ENCODE data around the gene SLIT3.

SLIT3 gene

DNA sequence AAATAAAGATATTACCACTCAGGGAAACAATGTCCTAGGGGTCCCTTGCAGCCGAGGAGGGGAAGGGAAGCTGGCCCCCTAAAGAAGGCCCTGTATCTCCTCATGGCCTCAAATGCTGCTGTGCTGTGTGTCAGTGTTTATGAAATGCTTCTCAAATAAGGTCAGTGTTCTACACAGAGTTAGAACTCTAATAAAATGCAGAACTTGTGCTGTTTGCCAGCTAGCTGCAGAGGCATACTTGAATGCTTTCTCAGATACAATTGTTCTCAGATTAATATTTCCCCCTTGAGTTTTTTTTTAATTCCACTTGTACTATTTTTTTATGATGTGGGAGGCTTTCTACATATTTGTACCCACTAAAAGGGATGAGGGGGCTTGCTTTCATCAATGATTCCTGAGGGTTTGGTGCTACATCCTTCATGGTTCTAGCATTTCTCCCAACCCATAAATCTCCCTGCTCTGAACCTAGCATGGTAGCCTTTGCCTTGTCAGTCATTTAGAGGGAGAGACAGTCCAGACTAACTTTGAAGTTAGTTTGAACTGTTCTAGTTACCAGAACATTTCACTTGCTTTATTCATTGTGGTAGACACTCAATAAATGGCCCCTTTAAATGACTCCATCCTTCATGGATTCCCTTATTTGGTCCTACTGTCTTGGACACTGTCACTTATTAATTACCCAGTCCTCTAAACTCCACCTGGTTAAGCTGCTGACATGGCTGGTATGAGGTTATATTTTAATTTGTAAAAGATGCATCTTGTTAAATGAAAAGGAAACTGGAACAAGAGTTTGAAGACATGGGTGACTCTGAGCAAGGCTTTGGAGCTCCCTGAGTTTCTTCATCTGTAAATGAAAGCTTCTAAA, 12.6 kb downstream of the SLIT3 start:
- TF ChIP-seq ZNF362 (tag by site-specific recombination; IDR thresholded peaks at IDR 0.05) (no peak), ZNF518A (tag by site-specific recombination; conservative IDR thresholded peaks at IDR 0.05; ENCODE audit: low read depth) (no peak), ZNF433 (tag by site-specific recombination; IDR thresholded peaks at IDR 0.05; ENCODE audit: low read depth) (no peak), MYNN (tag by site-specific recombination; IDR thresholded peaks at IDR 0.05; ENCODE audit: borderline replicate concordance) (no peak), BCL11A (tag by site-specific recombination; IDR thresholded peaks at IDR 0.05; ENCODE audit: low read depth) (no peak), ZNF311 (tag by site-specific recombination; IDR thresholded peaks at IDR 0.05; ENCODE audit: borderline replicate concordance) (no peak), YY1 (tag by site-specific recombination; IDR thresholded peaks at IDR 0.05) (no peak)
- TF ChIP-seq, protein P1, sequence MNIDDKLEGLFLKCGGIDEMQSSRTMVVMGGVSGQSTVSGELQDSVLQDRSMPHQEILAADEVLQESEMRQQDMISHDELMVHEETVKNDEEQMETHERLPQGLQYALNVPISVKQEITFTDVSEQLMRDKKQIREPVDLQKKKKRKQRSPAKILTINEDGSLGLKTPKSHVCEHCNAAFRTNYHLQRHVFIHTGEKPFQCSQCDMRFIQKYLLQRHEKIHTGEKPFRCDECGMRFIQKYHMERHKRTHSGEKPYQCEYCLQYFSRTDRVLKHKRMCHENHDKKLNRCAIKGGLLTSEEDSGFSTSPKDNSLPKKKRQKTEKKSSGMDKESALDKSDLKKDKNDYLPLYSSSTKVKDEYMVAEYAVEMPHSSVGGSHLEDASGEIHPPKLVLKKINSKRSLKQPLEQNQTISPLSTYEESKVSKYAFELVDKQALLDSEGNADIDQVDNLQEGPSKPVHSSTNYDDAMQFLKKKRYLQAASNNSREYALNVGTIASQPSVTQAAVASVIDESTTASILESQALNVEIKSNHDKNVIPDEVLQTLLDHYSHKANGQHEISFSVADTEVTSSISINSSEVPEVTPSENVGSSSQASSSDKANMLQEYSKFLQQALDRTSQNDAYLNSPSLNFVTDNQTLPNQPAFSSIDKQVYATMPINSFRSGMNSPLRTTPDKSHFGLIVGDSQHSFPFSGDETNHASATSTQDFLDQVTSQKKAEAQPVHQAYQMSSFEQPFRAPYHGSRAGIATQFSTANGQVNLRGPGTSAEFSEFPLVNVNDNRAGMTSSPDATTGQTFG (tag by site-specific recombination; IDR thresholded peaks at IDR 0.05; ENCODE audit: borderline replicate concordance): no peak
- Histone ChIP-seq H3K9me3 (ENCODE audit: control insufficient read depth, insufficient read depth, low read depth, low read length) (no peaks in the 10 kb centered on the region), H3K36me3 (ENCODE audit: control insufficient read depth in 2 of 2, insufficient read depth in 1 of 2, low read length in 2 of 2) (no peaks in the 10 kb centered on the region), H3K4me1 (ENCODE audit: control insufficient read depth, insufficient read depth, low read length) (no peaks in the 10 kb centered on the region), H3K27ac (ENCODE audit: extremely low read depth, low read depth, low read length) (no peak overlapping the region), H3K4me3 (ENCODE audit: low read depth, low read length) (no peak overlapping the region)
- POLR2A ChIA-PET: no interaction called here
- CTCF ChIA-PET: interaction anchor here (1.4 kb wide), 1 partner anchor 10 kb away, joined by 4 read pairs; no protein-coding TSS in a partner anchor

GRCh38 chr5:169287529-169287928, 13.4 kb downstream of the SLIT3 start:
- Histone ChIP-seq H3K36me3 (ENCODE audit: control insufficient read depth in 2 of 2, insufficient read depth in 1 of 2, low read length in 2 of 2) (no peaks in the 10 kb centered on the region), H3K27ac (ENCODE audit: extremely low read depth, low read depth, low read length) (no peak overlapping the region), H3K4me3 (ENCODE audit: low read depth, low read length) (no peak overlapping the region), H3K4me1 (ENCODE audit: control insufficient read depth, insufficient read depth, low read length) (no peaks in the 10 kb centered on the region), H3K9me3 (ENCODE audit: control insufficient read depth, insufficient read depth, low read depth, low read length) (no peaks in the 10 kb centered on the region)
- POLR2A ChIA-PET: no interaction called here
- CTCF ChIA-PET: interaction anchor here (0.7 to 3.0 kb wide), 3 partner anchors 15 to 171 kb away, joined by 3 to 11 read pairs (median 3); no protein-coding TSS in a partner anchor
- no peak for TF ChIP-seq ZNF555 (tag by site-specific recombination; conservative IDR thresholded peaks at IDR 0.05)
- no peak for TF ChIP-seq ZNF510 (tag by site-specific recombination; IDR thresholded peaks at IDR 0.05; ENCODE audit: insufficient replicate concordance)
- no peak for TF ChIP-seq ZNF354C (tag by site-specific recombination; IDR thresholded peaks at IDR 0.05; ENCODE audit: borderline replicate concordance, low read depth)
- TF ChIP-seq GLIS2 (tag by site-specific recombination; IDR thresholded peaks at IDR 0.05): no peak
- TF ChIP-seq HOXC10 (CRISPR knock-in tag; IDR thresholded peaks at IDR 0.05): no peak
- TF ChIP-seq ZNF341 (tag by site-specific recombination; IDR thresholded peaks at IDR 0.05; ENCODE audit: low read depth): no peak
- TF ChIP-seq ZNF133 (tag by site-specific recombination; IDR thresholded peaks at IDR 0.05): no peak
- no peak for TF ChIP-seq ZNF704 (tag by site-specific recombination; IDR thresholded peaks at IDR 0.05)
- TF ChIP-seq, protein P2, sequence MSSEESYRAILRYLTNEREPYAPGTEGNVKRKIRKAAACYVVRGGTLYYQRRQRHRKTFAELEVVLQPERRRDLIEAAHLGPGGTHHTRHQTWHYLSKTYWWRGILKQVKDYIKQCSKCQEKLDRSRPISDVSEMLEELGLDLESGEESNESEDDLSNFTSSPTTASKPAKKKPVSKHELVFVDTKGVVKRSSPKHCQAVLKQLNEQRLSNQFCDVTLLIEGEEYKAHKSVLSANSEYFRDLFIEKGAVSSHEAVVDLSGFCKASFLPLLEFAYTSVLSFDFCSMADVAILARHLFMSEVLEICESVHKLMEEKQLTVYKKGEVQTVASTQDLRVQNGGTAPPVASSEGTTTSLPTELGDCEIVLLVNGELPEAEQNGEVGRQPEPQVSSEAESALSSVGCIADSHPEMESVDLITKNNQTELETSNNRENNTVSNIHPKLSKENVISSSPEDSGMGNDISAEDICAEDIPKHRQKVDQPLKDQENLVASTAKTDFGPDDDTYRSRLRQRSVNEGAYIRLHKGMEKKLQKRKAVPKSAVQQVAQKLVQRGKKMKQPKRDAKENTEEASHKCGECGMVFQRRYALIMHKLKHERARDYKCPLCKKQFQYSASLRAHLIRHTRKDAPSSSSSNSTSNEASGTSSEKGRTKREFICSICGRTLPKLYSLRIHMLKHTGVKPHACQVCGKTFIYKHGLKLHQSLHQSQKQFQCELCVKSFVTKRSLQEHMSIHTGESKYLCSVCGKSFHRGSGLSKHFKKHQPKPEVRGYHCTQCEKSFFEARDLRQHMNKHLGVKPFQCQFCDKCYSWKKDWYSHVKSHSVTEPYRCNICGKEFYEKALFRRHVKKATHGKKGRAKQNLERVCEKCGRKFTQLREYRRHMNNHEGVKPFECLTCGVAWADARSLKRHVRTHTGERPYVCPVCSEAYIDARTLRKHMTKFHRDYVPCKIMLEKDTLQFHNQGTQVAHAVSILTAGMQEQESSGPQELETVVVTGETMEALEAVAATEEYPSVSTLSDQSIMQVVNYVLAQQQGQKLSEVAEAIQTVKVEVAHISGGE (tag by site-specific recombination; conservative IDR thresholded peaks at IDR 0.05; ENCODE audit: low read depth): no peak
- TF ChIP-seq, protein P3, sequence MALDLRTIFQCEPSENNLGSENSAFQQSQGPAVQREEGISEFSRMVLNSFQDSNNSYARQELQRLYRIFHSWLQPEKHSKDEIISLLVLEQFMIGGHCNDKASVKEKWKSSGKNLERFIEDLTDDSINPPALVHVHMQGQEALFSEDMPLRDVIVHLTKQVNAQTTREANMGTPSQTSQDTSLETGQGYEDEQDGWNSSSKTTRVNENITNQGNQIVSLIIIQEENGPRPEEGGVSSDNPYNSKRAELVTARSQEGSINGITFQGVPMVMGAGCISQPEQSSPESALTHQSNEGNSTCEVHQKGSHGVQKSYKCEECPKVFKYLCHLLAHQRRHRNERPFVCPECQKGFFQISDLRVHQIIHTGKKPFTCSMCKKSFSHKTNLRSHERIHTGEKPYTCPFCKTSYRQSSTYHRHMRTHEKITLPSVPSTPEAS (tag by site-specific recombination; IDR thresholded peaks at IDR 0.05): no peak
